ENCODE data around the gene TSPAN18. TPM values are rescaled to one million over a fixed set of nuclear protein-coding genes. Genes with fewer than 3 reads are reported as not detected.

TSPAN18 gene
- total RNA-seq, 1 donor from 2014 or later, result 5.2 TPM

DNA sequence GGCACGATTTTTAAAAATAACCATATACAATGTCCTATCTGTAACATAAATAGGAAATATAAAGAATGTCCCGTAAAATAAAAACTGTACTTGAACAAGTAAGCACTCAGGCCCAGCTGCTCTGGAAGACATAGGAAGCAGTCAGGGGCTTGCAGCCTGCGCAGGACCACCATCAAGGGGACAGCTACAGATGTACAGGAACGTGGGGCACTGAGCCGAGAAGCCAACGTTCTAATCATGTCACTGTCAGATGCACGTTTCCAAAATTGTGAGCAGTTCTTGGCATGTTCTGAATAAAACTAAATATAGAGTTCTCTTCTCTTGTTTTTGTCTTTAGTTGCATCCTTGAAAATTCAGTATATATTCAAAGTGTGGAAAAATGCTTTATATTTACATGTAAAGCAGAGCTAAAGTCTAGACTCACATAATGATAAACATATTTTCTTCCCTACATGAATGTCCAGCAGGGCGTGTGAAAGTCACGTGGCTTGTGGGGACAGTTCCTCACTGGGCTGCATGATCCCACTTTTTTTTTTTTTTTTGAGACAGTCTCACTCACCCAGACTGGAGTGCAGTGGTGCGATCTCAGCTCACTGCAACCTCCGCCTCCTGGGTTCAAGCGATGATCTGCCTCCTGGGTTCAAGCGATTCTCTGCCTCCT lies 28.4 kb upstream of the TSPAN18 start:
- TF ChIP-seq, protein P1, sequence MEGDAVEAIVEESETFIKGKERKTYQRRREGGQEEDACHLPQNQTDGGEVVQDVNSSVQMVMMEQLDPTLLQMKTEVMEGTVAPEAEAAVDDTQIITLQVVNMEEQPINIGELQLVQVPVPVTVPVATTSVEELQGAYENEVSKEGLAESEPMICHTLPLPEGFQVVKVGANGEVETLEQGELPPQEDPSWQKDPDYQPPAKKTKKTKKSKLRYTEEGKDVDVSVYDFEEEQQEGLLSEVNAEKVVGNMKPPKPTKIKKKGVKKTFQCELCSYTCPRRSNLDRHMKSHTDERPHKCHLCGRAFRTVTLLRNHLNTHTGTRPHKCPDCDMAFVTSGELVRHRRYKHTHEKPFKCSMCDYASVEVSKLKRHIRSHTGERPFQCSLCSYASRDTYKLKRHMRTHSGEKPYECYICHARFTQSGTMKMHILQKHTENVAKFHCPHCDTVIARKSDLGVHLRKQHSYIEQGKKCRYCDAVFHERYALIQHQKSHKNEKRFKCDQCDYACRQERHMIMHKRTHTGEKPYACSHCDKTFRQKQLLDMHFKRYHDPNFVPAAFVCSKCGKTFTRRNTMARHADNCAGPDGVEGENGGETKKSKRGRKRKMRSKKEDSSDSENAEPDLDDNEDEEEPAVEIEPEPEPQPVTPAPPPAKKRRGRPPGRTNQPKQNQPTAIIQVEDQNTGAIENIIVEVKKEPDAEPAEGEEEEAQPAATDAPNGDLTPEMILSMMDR (IDR thresholded peaks at IDR 0.05; ENCODE audit: insufficient read depth, low read length, poor library complexity, severe bottlenecking), result no peak
- no peak overlapping the region for H3K4me3 ChIP-seq (ENCODE audit: low read depth, low read length)
- no peaks in the 10 kb centered on the region for H3K36me3 ChIP-seq (ENCODE audit: control insufficient read depth, insufficient read depth, low read length)
- H3K27me3 ChIP-seq (ENCODE audit: control insufficient read depth, insufficient read depth, low read length), result peaks cover 10% of the 10 kb centered on the region
- DNase-seq (ENCODE audit: low read depth), result no peak

DNA sequence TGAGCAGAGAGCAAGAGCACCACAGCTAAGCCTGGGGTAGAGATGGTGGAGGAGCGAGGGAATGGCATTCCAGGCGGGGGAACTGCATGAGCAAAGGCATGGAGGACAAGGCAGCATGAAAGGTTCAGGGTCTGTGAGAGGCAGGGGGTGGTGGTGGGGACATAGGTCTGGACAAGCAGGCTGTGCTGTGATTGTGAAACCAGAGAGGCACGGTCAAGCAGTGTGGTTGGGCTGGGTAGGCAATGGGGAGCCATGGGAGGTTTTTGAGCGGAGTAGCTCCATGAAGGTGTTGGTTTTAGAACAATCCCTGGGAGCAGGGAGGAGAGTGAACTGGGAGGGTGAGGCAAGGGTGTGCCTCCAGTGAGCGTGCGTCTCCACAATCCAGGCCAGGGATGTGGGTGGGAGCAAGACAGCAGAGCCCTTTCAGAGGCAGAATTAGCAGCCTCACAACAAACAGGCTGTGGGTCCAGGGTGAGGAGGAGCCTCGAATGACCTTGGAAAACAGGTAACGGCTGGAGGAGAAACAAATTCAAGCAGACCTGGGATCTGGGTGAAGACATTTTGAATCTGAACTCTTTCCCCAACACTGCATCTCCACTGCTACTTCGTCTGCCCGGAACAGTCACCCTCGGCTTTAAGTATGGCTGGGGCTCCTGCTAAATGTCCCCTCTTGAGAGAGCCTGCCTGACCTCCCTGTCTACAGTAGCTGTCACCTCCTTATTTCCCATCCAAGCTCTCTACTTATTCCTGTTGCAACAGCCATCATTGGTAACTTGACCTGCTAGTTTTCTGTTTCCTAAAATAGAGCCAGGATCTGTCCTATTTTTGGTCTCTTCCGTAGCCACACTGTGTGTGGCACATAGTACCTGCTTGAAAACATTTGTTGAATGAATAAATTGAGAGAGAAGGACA lies 27.0 kb upstream of the TSPAN18 start:
- TF ChIP-seq, protein P1 (IDR thresholded peaks at IDR 0.05; ENCODE audit: insufficient read depth, low read length, poor library complexity, severe bottlenecking), result no peak
- no peak for DNase-seq (ENCODE audit: low read depth)

DNA sequence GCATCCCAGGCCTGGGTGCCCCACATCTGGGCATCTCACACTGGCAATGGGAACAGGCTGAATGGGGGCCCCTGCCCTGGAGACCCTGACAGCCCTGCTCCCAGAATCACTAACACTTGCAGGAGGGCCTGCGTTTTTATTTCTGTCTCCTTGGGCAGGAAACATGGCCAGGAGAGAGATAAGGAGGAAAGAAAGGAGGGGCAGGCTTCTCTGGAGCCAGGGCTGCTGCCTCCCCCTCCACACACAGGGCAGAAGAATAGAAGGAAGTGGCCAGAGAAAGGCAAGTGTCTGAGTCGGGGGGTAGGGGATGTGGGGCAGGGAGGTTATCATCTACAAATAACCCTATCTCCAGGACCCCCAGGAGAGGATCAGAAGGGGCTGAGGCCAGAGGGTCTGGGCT lies 25.5 kb upstream of the TSPAN18 start:
- H3K27me3 ChIP-seq (ENCODE audit: control insufficient read depth, insufficient read depth, low read length), result peaks cover 8% of the 10 kb centered on the region
- H3K36me3 ChIP-seq (ENCODE audit: control insufficient read depth, insufficient read depth, low read length), result no peaks in the 10 kb centered on the region
- no peak for DNase-seq (ENCODE audit: low read depth)
- H3K4me3 ChIP-seq (ENCODE audit: low read depth, low read length), result no peak overlapping the region
- TF ChIP-seq, protein P1 (IDR thresholded peaks at IDR 0.05; ENCODE audit: insufficient read depth, low read length, poor library complexity, severe bottlenecking), result no peak

More for the DNA sequence above, 27.0 kb upstream of the TSPAN18 start:
- H3K4me3 ChIP-seq (ENCODE audit: low read depth, low read length), result no peak overlapping the region
- H3K36me3 ChIP-seq (ENCODE audit: control insufficient read depth, insufficient read depth, low read length), result no peaks in the 10 kb centered on the region
- H3K27me3 ChIP-seq (ENCODE audit: control insufficient read depth, insufficient read depth, low read length), result peaks cover 8% of the 10 kb centered on the region

DNA sequence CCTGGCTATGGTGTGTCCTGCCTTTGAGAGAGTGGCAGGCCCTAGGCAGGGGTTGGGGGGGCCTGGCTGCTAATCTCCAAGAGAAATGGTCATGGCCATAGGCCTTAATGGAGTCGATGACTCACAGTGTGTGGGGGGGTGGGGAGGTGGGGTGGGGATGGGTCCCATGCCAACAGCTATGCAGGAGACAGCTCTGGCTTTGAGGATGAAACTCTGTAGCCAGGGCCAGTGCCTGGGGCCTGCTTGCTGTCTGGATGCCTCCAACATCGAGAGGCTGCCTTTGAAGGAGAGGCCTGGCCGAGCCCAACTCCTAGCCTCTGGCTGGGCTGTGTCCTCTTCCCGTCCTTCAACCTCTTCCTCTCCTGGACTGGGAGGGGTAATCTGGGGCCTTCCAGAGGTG lies 23.9 kb upstream of the TSPAN18 start:
- Histone ChIP-seq H3K4me3 (ENCODE audit: low read depth, low read length) (no peak overlapping the region), H3K27me3 (ENCODE audit: control insufficient read depth, insufficient read depth, low read length) (peaks cover 8% of the 10 kb centered on the region), H3K36me3 (ENCODE audit: control insufficient read depth, insufficient read depth, low read length) (no peaks in the 10 kb centered on the region)
- no peak for DNase-seq (ENCODE audit: low read depth)
- TF ChIP-seq, protein P1 (IDR thresholded peaks at IDR 0.05; ENCODE audit: insufficient read depth, low read length, poor library complexity, severe bottlenecking), result no peak

DNA sequence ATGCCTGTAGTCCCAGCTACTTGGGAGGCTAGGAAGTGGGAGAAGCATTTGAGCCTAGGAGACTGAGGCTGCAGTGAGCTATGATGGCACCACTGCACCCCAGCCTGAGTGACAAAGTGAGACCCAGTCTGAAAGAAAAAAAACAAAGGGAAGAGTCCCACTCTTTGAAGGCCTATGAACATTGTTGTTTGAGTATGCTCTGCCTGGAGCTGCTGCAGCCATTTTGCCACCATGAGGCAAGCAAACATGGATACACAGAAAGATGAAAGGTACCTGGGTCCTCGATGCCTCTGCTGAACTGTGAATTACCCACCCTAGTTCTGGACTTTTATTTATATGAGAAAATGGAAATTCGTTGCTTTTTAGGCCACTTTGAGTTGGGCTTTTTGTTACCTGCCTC lies 19.7 kb upstream of the TSPAN18 start:
- no peak overlapping the region for H3K4me3 ChIP-seq (ENCODE audit: low read depth, low read length)
- no peaks in the 10 kb centered on the region for H3K36me3 ChIP-seq (ENCODE audit: control insufficient read depth, insufficient read depth, low read length)
- TF ChIP-seq, protein P1 (IDR thresholded peaks at IDR 0.05; ENCODE audit: insufficient read depth, low read length, poor library complexity, severe bottlenecking), result no peak
- no peak for DNase-seq (ENCODE audit: low read depth)
- H3K27me3 ChIP-seq (ENCODE audit: control insufficient read depth, insufficient read depth, low read length), result peaks cover 8% of the 10 kb centered on the region

Data from kidney epithelial cell (primary cell).